NCI-H748 (cell line): Measurements from ENCODE around the gene GNA15.
"Not testable (repeated sequence)": the region's sequence is repeated elsewhere in the genome, so short reads cannot be mapped to it uniquely, and the experiment has no call there.

Source experiments
- DNase-seq: peaks from one replicate; lab custom pipeline; 2025; ENCODE audit not compliant: unreplicated experiment; lab: John Stamatoyannopoulos, UW

GNA15 gene, protein sequence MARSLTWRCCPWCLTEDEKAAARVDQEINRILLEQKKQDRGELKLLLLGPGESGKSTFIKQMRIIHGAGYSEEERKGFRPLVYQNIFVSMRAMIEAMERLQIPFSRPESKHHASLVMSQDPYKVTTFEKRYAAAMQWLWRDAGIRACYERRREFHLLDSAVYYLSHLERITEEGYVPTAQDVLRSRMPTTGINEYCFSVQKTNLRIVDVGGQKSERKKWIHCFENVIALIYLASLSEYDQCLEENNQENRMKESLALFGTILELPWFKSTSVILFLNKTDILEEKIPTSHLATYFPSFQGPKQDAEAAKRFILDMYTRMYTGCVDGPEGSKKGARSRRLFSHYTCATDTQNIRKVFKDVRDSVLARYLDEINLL

DNA sequence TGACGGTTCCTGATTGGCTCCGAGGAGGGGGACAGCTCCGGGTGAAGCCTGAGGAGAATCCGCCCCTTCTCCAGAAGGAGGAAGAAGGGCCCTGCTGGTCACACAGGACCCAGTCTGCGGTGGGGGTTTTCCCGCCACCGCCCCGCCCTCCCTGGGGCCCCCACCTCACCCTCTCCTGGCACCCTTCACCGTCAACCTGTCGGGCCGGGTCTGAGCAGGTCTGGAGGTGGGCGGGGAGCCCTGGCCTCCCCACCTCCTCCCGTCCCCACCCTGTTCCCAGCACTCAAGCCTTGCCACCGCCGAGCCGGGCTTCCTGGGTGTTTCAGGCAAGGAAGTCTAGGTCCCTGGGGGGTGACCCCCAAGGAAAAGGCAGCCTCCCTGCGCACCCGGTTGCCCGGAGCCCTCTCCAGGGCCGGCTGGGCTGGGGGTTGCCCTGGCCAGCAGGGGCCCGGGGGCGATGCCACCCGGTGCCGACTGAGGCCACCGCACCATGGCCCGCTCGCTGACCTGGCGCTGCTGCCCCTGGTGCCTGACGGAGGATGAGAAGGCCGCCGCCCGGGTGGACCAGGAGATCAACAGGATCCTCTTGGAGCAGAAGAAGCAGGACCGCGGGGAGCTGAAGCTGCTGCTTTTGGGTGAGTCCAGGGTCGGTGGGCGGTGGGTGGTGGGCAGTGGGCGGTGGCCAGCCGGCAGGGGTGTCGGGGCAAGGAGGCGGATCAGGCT, at the start of gene GNA15:
Gene GNA15 (plus strand): TSS at position 73 of the 723 bp plus-strand sequence. CDS start 418 bp downstream, at position 491.
- no peak for DNase-seq

DNA sequence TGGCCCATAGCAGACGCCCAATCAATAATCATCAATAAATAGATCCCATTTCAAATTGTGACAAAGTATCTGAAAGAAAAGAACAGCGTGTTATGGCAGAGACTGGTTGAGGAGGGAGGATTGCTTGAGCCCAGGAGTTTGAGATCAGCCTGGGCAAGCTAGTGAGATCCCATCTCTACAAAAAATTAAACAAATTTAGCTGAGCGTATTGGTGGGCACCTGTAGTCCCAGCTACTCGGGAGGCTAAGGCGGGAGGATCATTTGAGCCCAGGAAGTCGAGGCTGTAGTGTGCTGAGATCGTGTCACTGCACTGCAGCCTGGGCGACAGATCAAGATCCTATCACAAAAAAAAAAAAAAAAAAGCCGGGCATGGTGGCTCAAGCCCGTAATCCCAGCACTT, 48.1 kb upstream of the GNA15 start:
- DNase-seq = no peak

DNA sequence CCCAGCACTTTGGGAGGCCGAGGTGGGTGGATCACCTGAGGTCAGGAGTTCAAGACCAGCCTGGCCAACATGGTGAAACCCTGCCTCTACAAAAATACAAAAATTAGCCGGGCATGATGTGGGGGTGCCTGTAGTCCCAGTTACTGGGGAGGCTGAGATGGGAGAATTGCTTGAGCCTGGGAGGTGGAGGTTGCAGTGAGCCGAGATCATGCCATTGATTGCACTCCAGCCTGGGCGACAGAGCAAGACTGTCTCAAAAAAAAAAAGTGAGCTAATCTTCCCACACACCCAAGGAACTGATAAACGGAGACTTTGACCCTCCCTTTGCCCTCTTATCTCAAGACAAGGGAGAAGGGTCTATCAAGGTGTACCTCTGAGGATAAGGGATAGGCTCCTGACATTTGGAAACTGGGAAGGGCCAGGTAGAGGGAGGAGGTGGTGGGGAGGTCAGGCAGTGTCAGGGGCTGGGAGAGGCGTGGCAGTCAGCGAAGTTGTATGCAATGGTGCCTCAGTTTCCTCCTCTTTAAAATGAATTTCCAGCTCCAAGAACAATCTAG, 46.5 kb upstream of the GNA15 start:
- DNase-seq = not testable (repeated sequence)

DNA sequence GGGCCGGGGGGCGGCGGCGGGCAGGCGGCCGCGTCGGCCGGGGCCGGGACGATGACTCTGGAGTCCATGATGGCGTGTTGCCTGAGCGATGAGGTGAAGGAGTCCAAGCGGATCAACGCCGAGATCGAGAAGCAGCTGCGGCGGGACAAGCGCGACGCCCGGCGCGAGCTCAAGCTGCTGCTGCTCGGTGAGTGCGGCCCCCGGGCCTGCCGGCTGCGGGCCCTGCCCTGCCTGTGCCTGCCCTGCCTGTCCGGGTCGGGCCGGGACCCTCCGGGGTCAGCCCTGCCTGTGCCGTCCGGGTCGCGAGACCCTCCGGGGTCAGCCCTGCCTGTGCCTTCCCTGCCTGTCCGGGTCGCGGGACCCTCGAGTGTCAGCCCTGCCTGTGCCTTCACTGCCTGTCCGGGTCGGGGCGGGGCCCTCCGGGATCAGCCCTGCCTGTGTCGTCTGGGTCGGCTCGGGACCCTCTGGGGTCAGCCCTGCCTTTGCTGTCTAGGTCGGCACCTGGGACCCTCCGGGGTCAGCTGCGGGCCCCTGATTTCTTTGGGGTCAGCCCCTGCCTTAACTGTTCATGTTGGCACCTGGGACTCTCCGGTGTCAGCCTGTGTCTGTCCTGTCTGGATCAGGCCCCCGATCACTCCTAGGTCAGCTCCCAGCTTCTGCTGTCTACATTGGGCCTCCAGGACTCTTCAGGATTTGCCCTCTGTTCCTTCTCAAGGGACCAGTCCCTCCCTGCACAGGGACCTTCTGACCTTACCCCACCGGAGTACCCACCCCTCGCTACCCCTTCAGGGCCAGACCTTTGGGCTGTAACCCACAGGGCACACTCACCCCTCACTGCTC, 41.0 kb upstream of the GNA15 start:
- DNase-seq = no peak

DNA sequence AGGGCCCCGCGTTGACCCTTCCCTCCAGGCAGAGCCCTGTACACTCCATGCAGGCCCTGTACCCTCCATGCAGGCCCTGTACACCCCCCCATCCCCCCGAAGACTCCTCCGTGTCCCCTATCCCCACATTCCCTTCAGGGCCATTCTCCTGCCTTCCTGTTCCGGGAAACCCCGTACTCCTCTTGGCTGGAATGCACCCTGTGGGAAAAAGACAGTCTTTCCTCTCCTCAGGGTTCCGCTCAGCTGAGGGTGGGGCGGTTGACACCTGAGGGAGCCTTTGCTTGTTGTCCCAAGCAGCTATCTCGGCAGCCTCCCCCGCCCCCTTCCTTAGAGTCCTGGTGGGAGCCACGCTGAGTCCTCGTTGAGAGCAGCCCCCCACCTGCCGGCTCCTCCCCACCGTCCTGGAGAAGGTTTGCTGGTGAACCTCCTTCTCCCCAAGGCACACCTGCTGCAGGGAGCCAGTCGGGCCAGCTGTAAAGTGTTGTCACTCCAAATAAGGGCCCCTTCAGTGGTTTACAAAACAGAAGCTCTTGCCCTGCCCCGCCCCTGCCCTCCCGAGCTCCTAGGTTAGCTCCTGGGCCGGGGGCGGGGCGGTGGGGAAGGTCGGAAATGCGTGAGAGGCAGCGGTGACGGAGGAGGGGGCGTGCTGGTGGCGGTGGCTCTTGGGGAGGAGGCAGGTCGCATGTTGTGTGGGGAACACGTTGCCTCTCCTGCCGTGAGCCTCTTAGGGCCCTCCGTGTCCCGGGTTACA, 40.2 kb upstream of the GNA15 start:
- DNase-seq = no peak

DNA sequence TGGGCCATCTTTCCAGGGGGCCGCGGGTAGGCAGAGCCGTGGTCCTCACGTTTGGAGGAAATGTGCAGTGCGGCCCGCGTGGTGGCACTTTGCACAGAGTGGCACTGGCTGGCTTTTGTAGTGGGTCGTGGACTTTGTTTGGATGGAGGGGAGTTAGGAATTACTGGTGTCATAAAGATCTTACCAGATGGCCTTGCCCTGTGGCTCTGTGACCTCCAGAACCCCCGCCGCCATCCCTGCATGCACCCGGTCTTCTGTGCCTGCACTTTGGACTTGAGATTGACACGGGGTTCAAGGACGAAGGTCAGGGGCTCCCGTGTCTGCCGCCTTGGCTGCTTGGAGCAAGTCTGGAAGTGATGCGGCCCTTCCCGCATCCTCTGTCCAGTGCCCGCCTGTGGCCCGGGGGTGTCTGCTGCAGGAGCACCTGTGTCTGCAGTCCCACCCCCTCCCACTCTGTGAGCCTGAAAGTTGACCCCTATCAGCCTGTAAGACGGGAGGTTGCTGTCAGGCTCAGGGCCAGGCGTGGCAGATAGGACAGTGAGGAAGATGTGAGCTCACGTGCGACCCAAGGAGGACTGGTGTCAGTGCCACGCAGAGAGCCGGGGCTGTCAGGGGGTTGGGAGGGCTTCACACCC, 39.4 kb upstream of the GNA15 start:
- DNase-seq = no peak

DNA sequence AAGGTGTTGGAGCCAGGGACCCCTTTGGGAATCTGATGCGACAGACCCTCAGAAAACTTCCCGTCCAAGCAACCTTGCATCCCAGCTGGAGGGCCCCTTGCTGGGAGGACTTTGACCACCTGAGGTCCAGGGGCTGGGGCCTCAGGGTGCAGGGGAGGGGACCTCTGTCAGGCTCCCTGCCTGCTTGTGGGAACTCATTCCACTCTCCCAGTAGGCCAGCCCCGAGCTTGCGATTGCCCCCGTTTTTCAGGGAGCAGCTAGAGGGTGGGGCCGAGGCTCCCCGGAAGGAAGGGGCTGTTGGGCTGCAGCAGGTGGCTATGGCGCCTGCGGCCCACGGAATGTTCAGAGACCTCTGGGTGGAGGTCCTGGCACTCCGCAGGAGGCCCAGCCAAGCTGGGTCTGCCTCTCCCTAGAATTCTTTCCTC, 38.9 kb upstream of the GNA15 start:
- DNase-seq = no peak

DNA sequence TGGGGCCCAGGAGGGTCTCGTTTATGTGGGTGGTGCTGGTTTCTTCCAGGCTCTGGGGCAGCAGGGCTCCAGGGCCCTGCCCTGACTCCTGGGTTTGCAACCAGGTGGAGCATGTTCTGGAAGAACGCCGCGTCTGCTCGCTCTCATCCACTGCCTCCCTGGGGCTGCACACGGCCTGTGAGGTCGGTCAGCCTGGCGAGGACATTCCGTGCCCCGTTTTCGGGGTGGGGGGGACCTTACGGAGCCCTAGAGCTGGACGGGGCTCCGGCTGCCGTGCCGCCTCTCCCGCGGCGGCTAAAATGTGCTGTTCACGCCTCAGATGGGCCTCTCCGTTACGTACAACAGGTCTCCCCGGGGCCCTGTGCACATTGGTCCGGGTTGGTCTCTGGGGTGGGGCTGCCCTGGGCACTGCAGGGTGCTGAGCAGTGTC, 38.4 kb upstream of the GNA15 start:
- no peak for DNase-seq

DNA sequence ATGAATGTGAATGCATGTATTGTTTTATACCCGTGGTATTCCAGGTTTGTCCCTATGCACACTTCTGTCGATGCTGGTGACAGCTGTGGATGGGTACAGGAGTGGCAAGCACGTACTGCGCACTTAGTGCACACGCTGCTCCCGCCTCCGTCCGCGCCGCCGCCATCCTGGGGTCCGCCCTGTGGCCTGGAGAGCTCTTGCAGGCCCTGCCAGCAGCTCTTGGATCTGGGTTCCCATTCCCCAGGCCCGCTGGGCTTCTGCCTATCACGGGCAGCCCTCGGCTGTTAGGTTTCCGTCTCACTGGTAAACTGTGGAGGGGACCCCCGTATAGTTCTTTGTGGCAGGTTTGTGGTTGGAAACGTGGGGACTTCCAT, 37.7 kb upstream of the GNA15 start:
- DNase-seq = no peak

DNA sequence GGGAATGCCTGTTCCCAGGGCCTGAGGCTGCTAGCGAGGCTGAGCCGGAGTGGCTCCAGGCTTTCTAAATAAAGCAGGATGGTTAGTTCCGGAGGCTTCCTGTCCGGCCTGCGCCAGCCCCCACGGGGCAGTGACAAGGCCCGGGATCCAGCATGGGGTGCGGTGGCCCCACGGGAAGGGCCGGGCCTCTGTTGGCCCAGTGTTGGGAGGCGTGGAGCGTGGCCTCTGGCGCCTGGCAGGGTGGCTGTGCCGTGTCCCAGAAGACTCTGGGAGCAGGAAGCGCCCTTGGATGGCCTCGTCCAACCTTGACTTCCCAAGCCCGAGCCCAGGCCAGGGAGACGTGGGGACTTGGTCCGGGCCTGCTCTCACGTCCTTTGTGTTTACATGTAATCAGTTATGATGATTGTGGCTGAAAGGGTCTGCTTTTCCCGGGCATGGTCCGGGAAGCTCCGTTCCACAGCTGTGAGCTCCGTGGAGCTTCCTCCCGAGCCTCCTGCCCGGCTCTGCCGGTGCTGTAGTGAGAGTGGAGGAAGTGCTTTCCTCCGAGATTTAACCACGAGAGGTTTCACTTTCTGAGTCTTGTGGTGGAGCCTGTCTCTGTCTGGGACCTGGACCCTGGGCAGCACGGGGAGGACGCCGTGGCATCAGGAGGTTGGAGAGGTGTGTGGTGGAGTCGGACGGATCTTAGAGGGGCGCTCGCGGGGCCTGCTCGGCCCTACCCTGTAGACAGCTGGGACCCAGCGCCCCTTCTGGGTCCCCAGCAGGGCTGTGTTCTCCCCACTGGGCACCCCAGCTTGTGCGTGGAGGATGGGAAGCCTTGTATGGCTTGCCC, 37.1 kb upstream of the GNA15 start:
- DNase-seq = no peak

DNA sequence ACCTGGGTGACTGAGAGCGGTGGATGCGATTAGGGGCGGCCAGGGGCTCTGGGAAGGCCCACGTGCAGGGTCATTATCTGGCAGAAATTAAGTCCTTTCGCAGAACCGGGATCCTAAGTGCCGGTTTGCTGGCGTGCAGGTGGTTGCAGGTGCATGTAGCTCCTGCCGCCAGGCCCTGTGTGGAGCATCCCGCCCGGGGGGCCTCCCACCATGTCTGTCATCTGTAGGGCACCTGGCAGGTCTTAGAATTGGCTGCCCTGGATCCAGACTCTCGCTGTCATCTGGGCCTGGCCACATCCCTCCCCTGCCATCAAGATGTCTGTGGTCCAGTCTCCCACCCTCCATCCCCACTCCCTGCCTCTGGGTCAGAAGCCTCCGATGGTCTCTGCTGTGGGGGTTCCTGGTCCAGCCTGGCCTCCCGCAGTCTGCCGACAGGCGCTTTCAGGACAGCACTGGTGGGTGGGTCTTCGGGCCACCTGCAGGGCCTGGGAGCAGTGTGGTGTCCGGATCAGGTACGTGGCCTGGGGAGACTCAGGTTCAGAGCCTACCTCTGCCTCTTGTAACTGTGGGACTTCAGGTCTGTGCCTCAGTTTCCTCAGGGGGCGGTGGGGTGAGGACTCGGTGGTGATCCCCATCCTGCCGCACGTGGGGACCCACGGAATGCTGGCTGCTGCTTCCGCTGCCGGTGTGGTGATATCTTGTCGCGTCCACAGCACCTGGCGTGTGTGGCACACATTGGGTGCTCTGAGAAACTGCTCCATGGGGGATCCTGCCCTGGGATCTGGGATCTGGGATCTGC, 36.3 kb upstream of the GNA15 start:
- no peak for DNase-seq

DNA sequence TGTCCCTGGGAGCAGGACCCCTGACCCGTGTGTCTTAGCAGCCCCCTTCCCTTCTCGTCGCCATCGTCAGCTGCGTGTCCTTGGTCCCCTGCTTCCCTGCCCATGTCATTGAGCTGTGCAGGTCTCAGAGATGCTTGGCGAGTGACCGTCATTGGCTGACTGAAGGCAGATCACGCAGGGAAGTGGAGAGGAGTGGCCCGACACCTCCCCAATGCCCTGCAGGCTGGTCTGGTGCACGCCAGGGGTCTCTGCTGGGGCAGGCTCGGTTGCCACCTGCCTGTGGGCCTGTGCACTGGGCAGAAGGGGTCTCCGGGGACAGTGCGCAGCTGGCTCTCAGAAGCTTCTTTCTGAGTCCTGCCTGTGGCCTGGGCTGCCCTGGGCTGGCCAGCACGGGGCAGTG, 35.5 kb upstream of the GNA15 start:
- no peak for DNase-seq

DNA sequence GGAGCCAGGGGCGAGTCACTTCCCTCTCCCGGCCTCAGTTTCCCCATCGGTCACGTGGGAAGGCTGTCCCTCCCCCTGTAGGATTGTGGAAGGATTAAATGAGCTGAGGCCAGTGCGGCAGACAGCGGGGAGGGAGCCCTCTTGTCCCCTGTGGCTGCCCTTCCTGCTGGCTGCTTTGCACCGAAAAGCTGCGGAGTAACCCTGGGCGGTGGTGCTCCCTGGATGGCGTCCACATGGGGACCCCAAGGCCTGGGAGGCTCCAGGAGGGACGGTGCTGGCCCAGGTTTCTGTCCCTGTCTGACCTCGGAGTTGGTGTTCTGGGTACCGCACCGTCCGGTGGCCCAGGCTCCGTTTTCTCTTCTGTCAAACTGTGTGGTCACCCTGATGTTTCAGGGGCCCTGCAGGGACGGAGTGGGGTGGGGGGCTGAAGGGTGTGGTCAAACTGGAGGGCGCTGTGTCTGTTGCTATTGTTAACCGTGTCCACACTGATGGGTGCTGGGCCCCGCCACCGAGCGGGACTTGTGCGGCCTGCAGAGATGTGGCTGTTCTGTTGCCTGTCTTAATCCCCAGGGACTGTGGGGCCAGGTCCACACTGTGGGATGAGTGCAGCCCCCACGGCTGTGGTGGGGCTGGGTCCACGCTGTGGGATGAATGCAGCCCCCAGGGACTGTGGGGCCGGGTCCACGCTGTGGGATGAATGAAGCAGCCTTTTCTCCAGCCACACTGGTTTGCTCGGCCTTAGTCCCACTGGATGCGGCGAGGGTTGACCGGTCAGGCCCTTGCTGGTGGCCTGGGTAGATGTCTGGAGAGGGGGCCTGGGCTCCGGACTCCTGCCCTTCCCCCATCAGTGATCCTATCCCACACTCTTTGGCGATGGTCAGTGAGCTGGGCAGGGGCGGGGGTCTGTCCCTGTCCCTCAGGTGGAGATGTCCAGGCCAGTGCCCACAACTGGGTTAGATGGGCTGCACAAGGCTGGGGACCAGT, 34.8 kb upstream of the GNA15 start:
- DNase-seq = no peak

DNA sequence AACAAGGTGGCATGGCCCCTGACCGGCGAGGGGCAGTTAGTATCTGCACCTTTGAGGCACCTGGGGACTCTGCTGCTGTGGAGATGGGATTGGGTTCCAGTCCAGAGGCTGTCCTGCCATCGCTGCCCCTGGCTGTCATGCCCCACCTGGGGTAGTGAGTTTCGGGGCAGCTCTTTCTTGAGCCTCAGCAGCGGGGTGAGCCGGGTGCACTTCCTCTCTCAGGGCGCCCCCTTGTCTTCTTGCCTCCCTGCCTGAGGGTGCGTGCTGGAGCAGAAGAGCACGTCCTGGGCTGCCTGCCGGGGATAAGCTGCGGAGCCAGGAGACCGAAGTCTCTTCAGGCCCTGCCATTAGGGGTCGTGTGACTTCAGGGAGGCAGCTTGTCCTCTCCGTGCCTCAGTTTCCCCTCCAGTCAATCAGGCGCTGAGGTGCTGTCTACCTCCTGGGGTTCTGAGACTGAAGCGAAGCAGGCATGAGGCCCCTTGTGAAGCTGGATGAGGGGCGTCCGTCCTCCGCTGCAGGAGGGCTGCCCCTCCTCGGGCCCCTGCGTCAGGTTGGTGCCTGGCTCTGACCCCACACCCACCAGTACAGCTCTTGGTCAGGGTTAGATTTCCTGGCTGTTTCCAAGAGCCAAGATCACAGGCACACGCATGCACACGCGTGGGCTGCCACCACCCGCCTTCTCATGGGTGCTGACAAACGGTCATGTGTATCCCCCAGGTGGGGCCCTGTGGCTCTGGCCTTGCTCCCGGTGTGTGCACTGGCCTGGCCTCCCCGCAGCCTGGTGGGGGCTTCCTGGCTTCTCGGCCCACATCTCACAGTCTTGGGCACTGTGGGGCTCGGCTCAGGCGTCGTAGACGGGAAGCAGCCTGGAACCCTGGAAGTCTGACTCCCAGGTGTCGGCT, 33.3 kb upstream of the GNA15 start:
- DNase-seq = no peak

DNA sequence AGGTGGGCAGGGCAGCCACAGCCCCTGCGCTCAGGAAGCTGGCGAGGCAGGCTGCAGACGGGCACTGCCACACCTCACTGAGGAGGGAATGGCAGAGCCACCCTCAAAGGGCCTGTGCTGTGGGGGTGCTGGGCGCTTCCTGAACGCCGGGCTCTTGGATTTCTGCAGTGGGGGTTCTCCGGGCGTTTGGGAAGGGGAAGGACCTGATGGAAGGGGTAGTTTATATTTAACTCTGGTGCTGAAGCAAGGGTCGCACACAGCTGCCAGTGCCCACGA, 31.2 kb upstream of the GNA15 start:
- DNase-seq = no peak
